Neural crest cell (in vitro differentiated cells): ENCODE data around the gene LYPD6. TPM values are rescaled to one million over a fixed set of nuclear protein-coding genes. Genes with fewer than 3 reads are reported as not detected.
A peak's percentile ranks its signal among the peaks of the same experiment; 100 is the strongest.

ENCODE experiments used
- DNase-seq: peaks from one replicate; pipeline ENCODE4 v3.0.0; 2021; ENCODE audit warnings: low read depth, mixed read lengths, low spot score
- H3K27ac Mint-ChIP-seq: one replicate; pipeline ENCODE4 v1.8.0; 2021; ENCODE audit warnings: mild to moderate bottlenecking, mixed read lengths; ENCODE audit not compliant: unreplicated experiment
- H3K27me3 Mint-ChIP-seq: 2 replicates; pipeline ENCODE4 v1.8.0; 2021; ENCODE audit warnings: low read depth, mild to moderate bottlenecking, mixed read lengths
- H3K36me3 Mint-ChIP-seq: 2 replicates; pipeline ENCODE4 v1.8.0; 2021; ENCODE audit warnings: low read depth, mild to moderate bottlenecking, mixed read lengths
- H3K4me1 Mint-ChIP-seq: 2 replicates; pipeline ENCODE4 v1.8.0; 2021; ENCODE audit warnings: mixed read lengths
- H3K4me3 Mint-ChIP-seq: one replicate; pipeline ENCODE4 v1.8.0; 2021; ENCODE audit warnings: mild to moderate bottlenecking, mixed read lengths
- H3K9me3 Mint-ChIP-seq: 2 replicates; pipeline ENCODE4 v1.8.0; 2021; ENCODE audit warnings: mixed read lengths
- total RNA-seq: library from RNA; stranded (reverse); gene quantifications from 2 replicates; pipeline ENCODE4 v1.2.1, GENCODE V29; 2021
- TF ChIP-seq, protein P1 (sequence below): fragments of 200-600 bp; sonication (generic); conservative IDR thresholded peaks from 2 replicates; pipeline ENCODE4 v1.5.0; 2021; ENCODE audit warnings: antibody characterized with exemption, mild to moderate bottlenecking

The LYPD6 gene
- total RNA-seq, 1 donor from 2014 or later: 7.1 TPM

DNA sequence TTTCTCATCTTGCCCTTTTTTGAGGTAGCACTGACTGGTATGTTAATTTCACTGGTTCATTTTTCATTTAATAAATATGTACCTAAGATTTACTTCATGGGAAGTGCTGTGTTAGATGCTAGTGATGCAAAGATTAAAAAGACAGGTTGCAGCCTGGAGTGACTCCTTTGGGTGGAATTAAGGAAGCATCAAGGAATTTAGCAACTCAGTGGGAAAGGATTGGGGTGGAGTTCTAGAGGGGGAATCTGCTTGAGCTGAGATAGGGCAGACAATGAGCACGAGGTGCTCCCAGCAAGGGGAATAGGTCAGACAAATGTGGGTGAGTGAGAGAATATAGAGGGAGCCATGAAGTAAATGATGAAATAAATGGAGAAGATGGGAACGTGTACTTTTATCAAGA is 57.0 kb downstream of the LYPD6 start:
- TF ChIP-seq, protein P1, sequence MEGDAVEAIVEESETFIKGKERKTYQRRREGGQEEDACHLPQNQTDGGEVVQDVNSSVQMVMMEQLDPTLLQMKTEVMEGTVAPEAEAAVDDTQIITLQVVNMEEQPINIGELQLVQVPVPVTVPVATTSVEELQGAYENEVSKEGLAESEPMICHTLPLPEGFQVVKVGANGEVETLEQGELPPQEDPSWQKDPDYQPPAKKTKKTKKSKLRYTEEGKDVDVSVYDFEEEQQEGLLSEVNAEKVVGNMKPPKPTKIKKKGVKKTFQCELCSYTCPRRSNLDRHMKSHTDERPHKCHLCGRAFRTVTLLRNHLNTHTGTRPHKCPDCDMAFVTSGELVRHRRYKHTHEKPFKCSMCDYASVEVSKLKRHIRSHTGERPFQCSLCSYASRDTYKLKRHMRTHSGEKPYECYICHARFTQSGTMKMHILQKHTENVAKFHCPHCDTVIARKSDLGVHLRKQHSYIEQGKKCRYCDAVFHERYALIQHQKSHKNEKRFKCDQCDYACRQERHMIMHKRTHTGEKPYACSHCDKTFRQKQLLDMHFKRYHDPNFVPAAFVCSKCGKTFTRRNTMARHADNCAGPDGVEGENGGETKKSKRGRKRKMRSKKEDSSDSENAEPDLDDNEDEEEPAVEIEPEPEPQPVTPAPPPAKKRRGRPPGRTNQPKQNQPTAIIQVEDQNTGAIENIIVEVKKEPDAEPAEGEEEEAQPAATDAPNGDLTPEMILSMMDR: no peak
- Mint-ChIP-seq H3K27me3 (no peaks in the 10 kb centered on the region), H3K4me3 (no peak overlapping the region), H3K27ac (no peak overlapping the region), H3K4me1 (peaks cover 17% of the 10 kb centered on the region), H3K9me3 (no peaks in the 10 kb centered on the region), H3K36me3 (no peaks in the 10 kb centered on the region)
- no peak for DNase-seq

- Mint-ChIP-seq H3K27ac (no peak overlapping the region), H3K4me3 (no peak overlapping the region), H3K9me3 (no peaks in the 10 kb centered on the region), H3K4me1 (peaks cover 17% of the 10 kb centered on the region), H3K27me3 (no peaks in the 10 kb centered on the region), H3K36me3 (no peaks in the 10 kb centered on the region)
- TF ChIP-seq, protein P1: peak; percentile 42
- no peak for DNase-seq
Measured at GRCh38 chr2:149388120-149388816, 57.9 kb downstream of the LYPD6 start.

DNA sequence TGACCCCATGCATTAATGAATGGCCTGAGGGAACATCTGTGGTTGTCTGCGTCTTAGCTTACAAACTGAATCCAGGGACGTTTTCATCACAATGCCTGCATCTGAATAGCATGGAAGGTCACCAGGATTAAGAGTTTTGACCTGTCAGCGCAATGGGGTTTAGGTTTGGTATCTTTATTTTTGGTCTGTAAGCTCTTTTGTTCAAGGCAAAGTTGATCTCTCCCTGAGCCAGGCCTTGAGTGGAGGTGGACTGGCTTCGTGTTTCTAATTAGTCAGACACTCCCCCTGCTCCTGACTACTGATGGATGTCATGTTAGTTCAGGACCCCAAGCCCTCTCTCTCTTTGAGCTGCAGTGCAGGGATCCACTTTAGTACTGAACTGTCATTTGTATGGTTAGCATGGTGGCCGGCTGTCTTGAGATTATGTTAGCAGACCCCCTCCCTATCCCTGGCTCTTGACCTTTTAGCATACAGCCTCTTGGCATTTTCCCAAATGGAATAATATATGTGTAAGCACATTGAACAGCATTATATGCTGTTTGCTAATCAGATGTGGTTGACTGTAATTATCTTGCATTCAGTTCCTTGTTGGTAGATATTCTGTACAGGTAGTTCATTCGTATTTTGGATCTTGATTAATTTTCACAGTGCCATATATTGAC is 59.2 kb downstream of the LYPD6 start:
- Mint-ChIP-seq H3K27me3 (no peaks in the 10 kb centered on the region), H3K36me3 (no peaks in the 10 kb centered on the region), H3K27ac (no peak overlapping the region), H3K4me3 (no peak overlapping the region), H3K4me1 (peaks cover 17% of the 10 kb centered on the region), H3K9me3 (no peaks in the 10 kb centered on the region)
- DNase-seq: no peak
- TF ChIP-seq, protein P1: no peak

- Mint-ChIP-seq H3K36me3 (no peaks in the 10 kb centered on the region), H3K9me3 (no peaks in the 10 kb centered on the region), H3K4me3 (no peak overlapping the region), H3K4me1 (peaks cover 19% of the 10 kb centered on the region), H3K27me3 (no peaks in the 10 kb centered on the region), H3K27ac (no peak overlapping the region)
- TF ChIP-seq, protein P1: no peak
- DNase-seq: no peak
Measured at GRCh38 chr2:149393614-149394013, 63.2 kb downstream of the LYPD6 start.

GRCh38 chr2:149394864-149395263 is 64.5 kb downstream of the LYPD6 start:
- Mint-ChIP-seq H3K9me3 (no peaks in the 10 kb centered on the region), H3K27me3 (no peaks in the 10 kb centered on the region), H3K36me3 (no peaks in the 10 kb centered on the region), H3K4me1 (peaks cover 10% of the 10 kb centered on the region), H3K27ac (no peak overlapping the region), H3K4me3 (no peak overlapping the region)
- no peak for DNase-seq
- TF ChIP-seq, protein P1: no peak
